Stimulated activated CD8-positive, alpha-beta memory T cell treated with anti-CD3 and anti-CD28 coated beads, Interleukin-4, amount 100 ng/mL, for 24 hours (primary cell): ENCODE measurements around the gene ZMAT5.

Experiments used
- DNase-seq: peaks from one replicate; pipeline ENCODE4 v3.0.0-alpha.2; 2020; ENCODE audit warnings: low read depth

ZMAT5 gene

GRCh38 chr22:29729161-29729560 lies 37.6 kb downstream of the ZMAT5 start:
- no peak for DNase-seq

- no peak for DNase-seq
Observed at GRCh38 chr22:29727131-29727523, 39.7 kb downstream of the ZMAT5 start.

GRCh38 chr22:29726512-29727130 lies 40.2 kb downstream of the ZMAT5 start:
- no peak for DNase-seq

DNA sequence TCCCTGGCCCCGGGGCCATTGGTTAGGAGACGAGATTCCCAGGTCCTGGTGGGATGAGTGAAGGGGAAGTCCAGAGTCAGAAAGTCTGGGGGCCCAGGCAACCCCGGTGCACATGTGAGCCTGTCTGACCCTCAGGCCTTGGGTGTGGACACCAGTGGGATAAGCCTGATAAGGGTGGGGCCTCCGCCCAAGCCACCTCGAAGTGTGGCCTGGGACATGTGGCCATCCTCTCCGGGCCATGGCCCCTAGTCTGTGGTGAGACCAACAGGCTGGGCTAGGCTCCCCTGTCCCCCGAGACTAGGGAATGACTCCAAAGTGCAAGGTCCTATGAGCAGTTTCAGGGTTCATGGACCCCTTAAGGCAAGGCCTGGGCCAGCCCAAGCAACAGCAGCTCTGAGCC lies 40.7 kb downstream of the ZMAT5 start:
- no peak for DNase-seq

- DNase-seq = no peak
Observed at GRCh38 chr22:29724843-29725242, 42.0 kb downstream of the ZMAT5 start.

- DNase-seq = no peak
Observed at GRCh38 chr22:29723766-29724165, 43.0 kb downstream of the ZMAT5 start.

DNA sequence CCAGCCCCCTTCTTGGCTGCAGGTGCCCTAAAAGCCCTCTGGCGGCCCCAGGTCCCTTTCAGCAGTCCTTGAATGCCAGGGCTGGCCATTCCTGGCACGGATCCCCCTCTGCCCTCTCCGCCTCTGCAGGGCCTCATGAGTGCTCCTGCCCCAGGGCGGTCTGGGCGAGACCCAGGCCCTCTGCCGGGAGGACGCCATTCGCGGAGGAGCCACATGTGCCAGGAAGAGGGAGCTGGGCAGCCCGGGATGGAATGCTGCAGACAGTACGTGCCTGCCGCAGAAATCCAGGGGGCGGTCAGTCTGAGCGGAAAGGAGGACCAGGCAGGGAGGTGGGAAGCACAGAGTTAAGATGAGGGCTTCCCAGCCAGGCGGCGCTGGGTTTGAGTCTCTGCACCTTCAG lies 44.2 kb downstream of the ZMAT5 start:
- no peak for DNase-seq

GRCh38 chr22:29722151-29722550 lies 44.7 kb downstream of the ZMAT5 start:
- no peak for DNase-seq

DNA sequence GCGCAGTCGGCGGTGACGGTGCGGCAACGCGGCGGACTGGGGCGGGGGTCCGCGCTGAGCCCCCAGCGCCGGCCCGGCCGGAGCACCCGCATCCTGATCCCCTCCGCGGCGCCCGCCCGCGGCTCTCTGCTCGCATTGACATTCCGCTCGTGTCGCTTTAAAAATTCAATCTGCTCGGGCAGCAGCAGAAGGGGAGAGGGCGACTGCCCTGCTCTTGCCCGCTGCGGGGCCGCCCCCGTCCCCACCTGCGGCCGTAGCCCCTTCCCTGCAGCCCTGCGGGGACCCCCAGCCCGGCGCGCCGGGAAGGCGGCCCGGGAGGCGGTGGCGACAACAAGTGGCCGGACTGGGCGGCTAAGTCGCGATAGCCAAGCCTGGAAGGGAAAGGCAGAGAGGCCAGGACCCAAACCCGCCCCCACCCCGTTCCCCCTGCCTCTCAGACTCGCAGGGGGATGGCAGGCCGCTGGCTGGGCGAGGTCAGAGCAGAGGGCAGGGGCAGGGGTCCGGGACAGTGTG lies 45.9 kb downstream of the ZMAT5 start:
- DNase-seq = no peak

GRCh38 chr22:29719899-29720645 lies 46.7 kb downstream of the ZMAT5 start, which contains the start of gene CABP7:
CABP7 (plus strand) TSS chr22:29720003; CDS start chr22:29720425, 422 bp downstream.
- DNase-seq = no peak

GRCh38 chr22:29718949-29719898 lies 47.6 kb downstream of the ZMAT5 start:
- no peak for DNase-seq

DNA sequence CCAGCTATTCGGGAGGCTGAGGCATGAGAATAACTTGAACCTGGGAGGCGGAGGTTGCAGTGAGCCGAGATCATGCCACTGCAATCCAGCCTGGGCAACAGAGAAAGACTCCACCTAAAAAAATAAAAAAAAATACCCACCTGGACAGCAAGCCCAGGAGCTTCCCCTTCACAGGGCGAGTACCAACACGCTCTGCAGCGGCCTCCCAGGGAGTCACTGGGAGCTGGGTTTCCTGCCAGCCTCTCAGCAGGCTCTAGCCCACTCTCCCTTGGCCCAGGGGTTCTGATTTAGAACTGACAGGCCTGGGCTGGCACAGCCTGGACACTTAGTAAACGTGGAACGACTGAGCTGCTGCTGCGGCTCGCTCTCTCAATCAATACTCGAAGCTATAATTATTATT lies 49.0 kb downstream of the ZMAT5 start:
- DNase-seq = no peak

- DNase-seq = no peak
Observed at GRCh38 chr22:29716814-29717545, 49.8 kb downstream of the ZMAT5 start.

- DNase-seq = no peak
Observed at GRCh38 chr22:29715705-29716104, 51.1 kb downstream of the ZMAT5 start.

DNA sequence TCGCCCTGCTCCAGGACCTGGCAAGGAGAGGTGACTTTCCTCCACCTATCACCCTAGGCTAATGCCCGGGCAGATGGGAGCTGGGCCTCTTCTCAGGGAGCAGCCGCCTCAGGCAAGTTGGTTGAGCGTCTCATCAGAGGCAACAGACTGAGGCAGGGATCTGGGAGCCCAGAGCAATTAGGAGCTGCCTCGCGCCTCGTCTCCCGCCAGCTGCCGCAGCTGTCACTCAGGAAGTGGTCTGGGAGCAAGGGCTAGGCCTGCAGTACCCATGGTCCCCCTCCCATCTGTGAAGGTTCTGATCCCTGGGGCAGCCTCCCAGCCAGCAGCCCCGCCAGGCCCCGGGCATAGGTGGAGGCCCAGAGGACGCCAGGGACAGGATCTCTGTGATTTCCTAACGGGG lies 51.6 kb downstream of the ZMAT5 start:
- no peak for DNase-seq

- no peak for DNase-seq
Observed at GRCh38 chr22:29713156-29713727, 53.6 kb downstream of the ZMAT5 start.

- DNase-seq = no peak
Observed at GRCh38 chr22:29712119-29712518, 54.7 kb downstream of the ZMAT5 start.

DNA sequence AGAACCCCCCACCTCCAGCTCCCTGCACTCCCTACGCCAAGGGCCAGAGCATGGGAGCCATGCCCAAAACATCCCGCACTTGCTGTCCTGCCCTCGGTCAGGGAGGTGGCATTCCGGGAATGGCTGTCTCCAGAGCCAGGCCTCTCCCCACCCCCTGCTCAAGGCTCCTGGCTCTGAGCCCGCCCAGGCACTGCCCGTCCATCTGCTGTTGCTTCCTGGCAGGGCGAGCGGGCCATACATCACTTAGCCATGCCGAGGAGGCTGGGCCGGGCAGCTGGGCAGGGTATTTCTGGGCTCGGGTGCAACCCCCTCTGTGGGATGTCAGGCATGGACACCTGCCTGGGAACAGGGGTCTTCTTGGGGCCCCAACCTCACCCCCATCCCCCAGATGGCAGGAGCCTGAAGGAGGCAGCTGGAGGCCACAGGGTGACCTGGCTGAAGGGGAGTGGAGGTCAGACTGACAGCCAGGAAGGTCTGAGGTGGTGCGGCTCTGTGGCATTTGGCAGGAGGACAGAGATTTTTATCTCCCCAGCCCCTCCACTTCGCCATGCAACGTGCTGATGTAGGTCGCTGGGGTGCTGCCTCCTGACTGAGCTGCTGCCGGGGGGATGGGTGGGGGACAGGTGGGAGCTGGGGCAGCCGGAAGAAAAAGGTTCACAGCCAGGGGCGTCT lies 55.7 kb downstream of the ZMAT5 start:
- no peak for DNase-seq

- no peak for DNase-seq
Observed at GRCh38 chr22:29710193-29710592, 56.6 kb downstream of the ZMAT5 start.

DNA sequence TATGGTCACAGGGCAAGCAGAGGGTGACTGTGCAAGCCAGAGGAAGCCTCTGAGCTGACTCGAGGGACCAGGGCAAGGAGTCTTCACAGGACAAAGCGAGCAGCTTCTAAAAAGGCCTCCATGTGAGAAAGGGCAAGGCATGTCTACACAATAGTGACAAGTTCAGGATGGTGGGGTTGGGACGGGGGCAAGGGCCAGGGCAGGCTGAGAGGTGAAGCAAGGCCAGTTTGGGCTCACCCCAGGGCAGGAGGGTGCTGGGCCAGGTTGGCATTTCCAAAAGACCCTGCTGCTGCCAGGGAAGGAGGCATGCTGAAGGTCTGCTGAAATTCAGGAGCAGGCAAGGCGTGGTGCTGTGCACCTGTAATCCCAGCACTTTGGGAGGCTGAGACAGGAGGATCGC lies 59.3 kb downstream of the ZMAT5 start:
- DNase-seq = no peak

DNA sequence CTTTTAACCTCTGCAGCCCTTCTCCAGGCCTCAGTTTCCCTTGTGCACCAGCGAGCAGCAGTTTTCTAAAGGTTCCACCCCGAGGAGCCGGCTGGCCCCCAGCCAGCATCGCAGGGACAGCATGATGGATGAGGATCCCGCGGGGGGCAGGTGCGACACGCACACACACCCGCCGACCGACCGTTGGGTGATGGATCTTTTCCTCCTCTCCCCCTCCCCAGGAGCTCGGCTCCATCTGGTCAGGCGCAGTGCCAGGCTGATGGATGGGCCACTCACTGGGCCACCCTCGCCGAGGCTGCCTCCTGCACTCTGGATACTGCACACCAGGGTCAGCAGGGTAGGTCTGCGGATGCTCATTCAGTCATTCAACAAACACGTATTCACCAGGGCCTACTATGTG lies 59.8 kb downstream of the ZMAT5 start:
- DNase-seq = no peak
